HepG2 (cell line): ENCODE measurements around the gene ZNF8. TPM values are rescaled to one million over a fixed set of nuclear protein-coding genes. Genes with fewer than 3 reads are reported as not detected.

Experiments used
- ATAC-seq: fragments of 200-7000 bp; cut with Tn5 transposase; 3 replicates; pipeline ENCODE4 v1.9.1; 2020; ENCODE audit warnings: mild to moderate bottlenecking, moderate library complexity
- BruUV-seq: library from RNA; stranded (reverse); fragments of 400-500 nt; replicated peaks from 2 replicates; lab custom pipeline; 2021; lab: Mats Ljungman, UMichigan
- CTCF ChIA-PET: fragments of 300-600 bp; formaldehyde crosslinking; extraction: SDS; loops from one replicate; lab custom pipeline; 2021; ENCODE audit warnings: low total read pairs, inconsistent platforms, low intra/inter-chr PET ratio; lab: Yijun Ruan, JAX
- POLR2A ChIA-PET: fragments of 350-600 bp; sonication (Branson Sonifier 250); formaldehyde crosslinking; loops from one replicate; lab custom pipeline; 2020; ENCODE audit warnings: antibody characterized with exemption, inconsistent platforms; lab: Yijun Ruan, JAX
- DNase-seq: peaks from one replicate; pipeline ENCODE4 v3.0.0-alpha.2; 2015; ENCODE audit warnings: low spot score
- FAIRE-seq: peaks from 3 replicates; lab custom pipeline; 2011; peaks lifted over from hg19 to GRCh38; lab: Jason Lieb, UNC
- H2AFZ ChIP-seq: one replicate; pipeline ENCODE4 v1.6.1; 2011; ENCODE audit warnings: low read length, inconsistent platforms
- H3K27ac ChIP-seq: fragments of 300-600 bp; 3 replicates; pipeline ENCODE4 v1.8.0; 2011; ENCODE audit warnings: mixed run types, mild to moderate bottlenecking, mixed read lengths, low read length, inconsistent platforms; ENCODE audit not compliant: insufficient read depth; ENCODE audit errors: extremely low read length
- H3K27me3 ChIP-seq, 2 experiments: fragments of 200-600 bp in 1 of 2; 2 replicates in 1 of 2; 3 replicates in 1 of 2; pipeline versions ENCODE4 v1.6.0 to v1.8.0; 2011; ENCODE audit warnings: low read length in 2 of 2, mild to moderate bottlenecking in 2 of 2, moderate library complexity in 2 of 2, inconsistent platforms in 1 of 2; ENCODE audit not compliant: insufficient read depth in 2 of 2, control insufficient read depth in 1 of 2
- H3K36me3 ChIP-seq, 2 experiments: fragments of 200-600 bp in 1 of 2; replicated peaks in 1 of 2; 2 replicates in 1 of 2; 3 replicates in 1 of 2; pipeline versions ENCODE4 v1.5.1 to v1.8.0; 2011; ENCODE audit warnings: low read length in 2 of 2, inconsistent platforms in 1 of 2; ENCODE audit not compliant: insufficient read depth in 2 of 2, control insufficient read depth in 1 of 2
- H3K4me1 ChIP-seq: 2 replicates; pipeline ENCODE4 v1.5.1; 2012; ENCODE audit warnings: low read length, inconsistent platforms; ENCODE audit not compliant: insufficient read depth
- H3K4me2 ChIP-seq: 2 replicates; pipeline ENCODE4 v1.6.0; 2011; ENCODE audit warnings: low read depth, low read length, inconsistent platforms
- H3K4me3 ChIP-seq, 3 experiments: fragments of 200-600 bp in 1 of 3; sonication (generic), shearing (Covaris generic) in 1 of 3; replicated peaks in 1 of 3; 2 replicates each; pipeline ENCODE4 v1.5.1; 2011 to 2016; ENCODE audit warnings: low read length in 3 of 3, inconsistent platforms in 2 of 3, low read depth in 2 of 3, mild to moderate bottlenecking in 2 of 3, control low read depth in 1 of 3, mixed read lengths in 1 of 3; ENCODE audit not compliant: insufficient read depth in 1 of 3
- H3K79me2 ChIP-seq: one replicate; pipeline ENCODE4 v1.6.1; 2011; ENCODE audit warnings: low read length, inconsistent platforms; ENCODE audit not compliant: insufficient read depth
- H3K9ac ChIP-seq: 2 replicates; pipeline ENCODE4 v1.6.0; 2011; ENCODE audit warnings: mild to moderate bottlenecking, low read depth, low read length, inconsistent platforms; ENCODE audit not compliant: insufficient read depth
- H3K9me3 ChIP-seq: 2 replicates; pipeline ENCODE4 v1.5.1; 2012; ENCODE audit warnings: mild to moderate bottlenecking, low read length
- H4K20me1 ChIP-seq: 2 replicates; pipeline ENCODE4 v1.6.0; 2011; ENCODE audit warnings: inconsistent platforms, mild to moderate bottlenecking, low read length, moderate library complexity; ENCODE audit not compliant: insufficient read depth
- AKNA ChIP-seq: sonication (generic); formaldehyde crosslinking; IDR thresholded peaks from 2 replicates; pipeline ENCODE4 v1.4.0; 2020; ENCODE audit warnings: missing genetic modification reagents, borderline replicate concordance
- BRD4 ChIP-seq: sonication (generic); formaldehyde crosslinking; IDR thresholded peaks from 2 replicates; pipeline ENCODE4 v1.4.0; 2020; ENCODE audit warnings: missing genetic modification reagents
- GLMP ChIP-seq: sonication (generic); formaldehyde crosslinking; IDR thresholded peaks from 2 replicates; pipeline ENCODE4 v1.9.0; 2021; ENCODE audit warnings: missing genetic modification reagents, mild to moderate bottlenecking, borderline replicate concordance
- HOXA5 ChIP-seq: sonication (generic); formaldehyde crosslinking; IDR thresholded peaks from 2 replicates; pipeline ENCODE4 v1.4.0; 2020; ENCODE audit warnings: missing genetic modification reagents
- LRRFIP1 ChIP-seq: sonication (generic); formaldehyde crosslinking; conservative IDR thresholded peaks from 2 replicates; pipeline ENCODE4 v1.4.0; 2020; ENCODE audit warnings: missing genetic modification reagents
- PHF8 ChIP-seq: sonication (generic); formaldehyde crosslinking; IDR thresholded peaks from 2 replicates; pipeline ENCODE4 v1.5.0; 2020; ENCODE audit warnings: missing genetic modification reagents
- SALL1 ChIP-seq: sonication (generic); formaldehyde crosslinking; IDR thresholded peaks from 2 replicates; pipeline ENCODE4 v1.8.0; 2022; ENCODE audit warnings: mild to moderate bottlenecking, missing genetic modification reagents
- SPEN ChIP-seq: sonication (generic); formaldehyde crosslinking; IDR thresholded peaks from 2 replicates; pipeline ENCODE4 v1.5.1; 2020; ENCODE audit warnings: low read depth, mild to moderate bottlenecking, missing genetic modification reagents
- ZNF687 ChIP-seq: sonication (generic); formaldehyde crosslinking; IDR thresholded peaks from 2 replicates; pipeline ENCODE4 v1.5.1; 2020; ENCODE audit warnings: mild to moderate bottlenecking, missing genetic modification reagents, moderate library complexity
- WGBS: methylation state at CpG from one replicate; pipeline ENCODE4 v1.1.6; 2017; ENCODE audit warnings: low lambda C conversion rate; 5-methylcytosine and 5-hydroxymethylcytosine counted together
- in situ Hi-C: cut with HindIII; loops from 2 replicates; pipeline ENCODE4 v1.10.0; 2017; ENCODE audit warnings: low pct_unique_long_range_greater_than_20kb; ENCODE audit not compliant: extremely low pct_ligation_motif_present
- intact Hi-C: fragments of 100-400 bp; cut with micrococcal nuclease; formaldehyde crosslinking; loops from one replicate; pipeline ENCODE4 v1.10.0; 2022; ENCODE audit not compliant: unreplicated experiment
- polyA plus RNA-seq, 8 experiments: library from polyadenylated mRNA; depleted of rRNA in 3 of 8; stranded (reverse) in 7 of 8; unstranded in 1 of 8; fragments of >200 nt; fragmentation: Illumina TruSeq in 4 of 8; extraction: Trizol in 4 of 8; gene quantifications; 2 replicates each; pipeline versions ENCODE4 v1.2.1 to v1.2.3, GENCODE V29; 2011 to 2016; ENCODE audit warnings: low read depth in 4 of 8, missing spikeins in 1 of 8, mixed read lengths in 1 of 8; ENCODE audit not compliant: insufficient read depth in 1 of 8
- total RNA-seq, 5 experiments: library from RNA; depleted of rRNA; stranded (reverse); fragments of >200 nt; fragmentation: Illumina TruSeq; extraction: Trizol; gene quantifications; 2 replicates each; pipeline ENCODE4 v1.2.3, GENCODE V29; 2016; ENCODE audit warnings: low read depth in 1 of 5
- TF ChIP-seq, protein P1 (sequence below): sonication (generic); formaldehyde crosslinking; IDR thresholded peaks from 2 replicates; pipeline ENCODE4 v1.4.0; 2020; ENCODE audit warnings: mild to moderate bottlenecking, low read depth, missing genetic modification reagents

The ZNF8 gene
- total and polyA plus RNA-seq, 2 of the 13 experiments (the other 11 are each of a cell fraction or from before 2014, with no cell fraction given), result 3.1 to 3.3 TPM

- Histone ChIP-seq H3K27me3 (no peaks in the 10 kb centered on the region), H3K9me3 (peaks cover 97% of the 10 kb centered on the region), H2AFZ (no peak overlapping the region), H3K36me3 (peaks cover 10 to 53% of the 10 kb centered on the region in 2 experiments), H3K27ac (no peak overlapping the region), H3K4me3 (no peak overlapping the region), H3K4me2 (no peak overlapping the region), H4K20me1 (no peaks in the 10 kb centered on the region), H3K9ac (no peak overlapping the region), H3K79me2 (no peaks in the 10 kb centered on the region), H3K4me1 (no peaks in the 10 kb centered on the region)
- no peak for FAIRE-seq
- no TSS peak for BruUV-seq
- POLR2A ChIA-PET, result no interaction called here
- intact Hi-C loops, result no loop called here
- no peak for ATAC-seq
- DNase-seq, result no peak
- in situ Hi-C loops, result loop anchor here (10.0 kb wide), 1 partner anchor 67 kb away; no protein-coding TSS in a partner anchor
- CTCF ChIA-PET, result no interaction called here
- WGBS, result 85% methylated on average over 3 of the region's 3 CpGs
- TF ChIP-seq SALL1 (CRISPR knock-in tag) (no peak), HOXA5 (no peak), GLMP (CRISPR knock-in tag) (no peak), PHF8 (no peak), LRRFIP1 (CRISPR knock-in tag) (no peak), AKNA (CRISPR knock-in tag) (no peak), ZNF687 (no peak), BRD4 (CRISPR knock-in tag) (no peak), SPEN (CRISPR knock-in tag) (no peak)
- TF ChIP-seq, protein P1, sequence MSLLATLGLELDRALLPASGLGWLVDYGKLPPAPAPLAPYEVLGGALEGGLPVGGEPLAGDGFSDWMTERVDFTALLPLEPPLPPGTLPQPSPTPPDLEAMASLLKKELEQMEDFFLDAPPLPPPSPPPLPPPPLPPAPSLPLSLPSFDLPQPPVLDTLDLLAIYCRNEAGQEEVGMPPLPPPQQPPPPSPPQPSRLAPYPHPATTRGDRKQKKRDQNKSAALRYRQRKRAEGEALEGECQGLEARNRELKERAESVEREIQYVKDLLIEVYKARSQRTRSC (CRISPR knock-in tag), result no peak
Measured at GRCh38 chr19:58261600-58261967, 17.2 kb upstream of the ZNF8 start.
